GM19438 (cell line): ENCODE data around the gene PRDM1.

Experiments
- ATAC-seq: cut with Tn5 transposase; IDR thresholded peaks from one replicate; pipeline ENCODE4 v1.9.1; 2021; ENCODE audit warnings: low read depth; ENCODE audit not compliant: unreplicated experiment

PRDM1 gene

DNA sequence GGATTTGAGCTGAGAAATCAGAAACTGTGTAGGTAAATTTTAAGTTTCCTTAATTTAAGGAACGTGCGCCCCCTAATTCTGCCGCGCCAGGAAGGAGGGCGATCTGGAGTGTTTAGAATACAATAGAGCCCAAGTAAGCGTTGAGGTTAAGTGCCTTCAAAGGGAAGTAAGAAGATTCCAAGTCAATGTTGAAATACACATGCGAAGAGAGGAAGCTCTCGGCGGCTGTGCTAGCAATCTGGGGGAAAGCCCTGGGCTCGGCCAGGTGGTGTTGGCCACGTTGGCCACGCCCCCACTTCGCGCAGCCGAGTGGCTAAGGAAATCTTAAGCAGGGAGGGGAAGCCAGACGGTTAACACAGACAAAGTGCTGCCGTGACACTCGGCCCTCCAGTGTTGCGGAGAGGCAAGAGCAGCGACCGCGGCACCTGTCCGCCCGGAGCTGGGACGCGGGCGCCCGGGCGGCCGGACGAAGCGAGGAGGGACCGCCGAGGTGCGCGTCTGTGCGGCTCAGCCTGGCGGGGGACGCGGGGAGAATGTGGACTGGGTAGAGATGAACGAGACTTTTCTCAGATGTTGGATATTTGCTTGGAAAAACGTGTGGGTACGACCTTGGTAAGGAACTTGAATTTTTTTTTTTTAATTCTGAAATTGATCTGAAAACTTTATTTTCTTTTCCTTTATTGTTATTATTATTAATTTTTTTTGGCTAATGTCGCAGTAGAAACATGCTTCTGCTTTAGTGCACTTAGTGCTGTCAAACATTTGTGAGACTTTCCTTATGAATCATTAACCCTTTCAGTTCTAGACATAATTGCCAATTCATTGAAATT is at the start of gene PRDM1:
Gene PRDM1 (plus strand): TSS at position 353 of the 830 bp plus-strand sequence. CDS start 218 bp downstream, at position 571.
- ATAC-seq = peak; percentile 67

DNA sequence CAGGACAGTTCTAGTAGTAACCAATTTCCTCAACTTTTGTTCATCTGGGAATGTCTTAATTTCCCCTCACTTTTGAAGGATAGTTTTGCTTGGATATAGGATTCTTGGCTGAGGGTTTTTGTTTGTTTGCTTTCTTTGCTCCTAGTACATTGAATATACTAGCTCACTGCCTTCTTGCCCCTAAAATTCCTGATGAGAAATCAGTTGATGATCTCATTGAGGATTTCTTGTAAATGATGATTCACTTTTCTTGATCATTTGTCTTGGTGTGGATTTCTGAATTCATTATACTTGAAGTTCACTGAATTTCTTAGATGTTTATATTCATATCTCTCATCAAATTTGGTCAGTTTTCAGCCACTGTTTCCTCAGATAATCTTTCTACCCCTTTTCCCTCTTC is 49.1 kb upstream of the PRDM1 start:
- no peak for ATAC-seq

DNA sequence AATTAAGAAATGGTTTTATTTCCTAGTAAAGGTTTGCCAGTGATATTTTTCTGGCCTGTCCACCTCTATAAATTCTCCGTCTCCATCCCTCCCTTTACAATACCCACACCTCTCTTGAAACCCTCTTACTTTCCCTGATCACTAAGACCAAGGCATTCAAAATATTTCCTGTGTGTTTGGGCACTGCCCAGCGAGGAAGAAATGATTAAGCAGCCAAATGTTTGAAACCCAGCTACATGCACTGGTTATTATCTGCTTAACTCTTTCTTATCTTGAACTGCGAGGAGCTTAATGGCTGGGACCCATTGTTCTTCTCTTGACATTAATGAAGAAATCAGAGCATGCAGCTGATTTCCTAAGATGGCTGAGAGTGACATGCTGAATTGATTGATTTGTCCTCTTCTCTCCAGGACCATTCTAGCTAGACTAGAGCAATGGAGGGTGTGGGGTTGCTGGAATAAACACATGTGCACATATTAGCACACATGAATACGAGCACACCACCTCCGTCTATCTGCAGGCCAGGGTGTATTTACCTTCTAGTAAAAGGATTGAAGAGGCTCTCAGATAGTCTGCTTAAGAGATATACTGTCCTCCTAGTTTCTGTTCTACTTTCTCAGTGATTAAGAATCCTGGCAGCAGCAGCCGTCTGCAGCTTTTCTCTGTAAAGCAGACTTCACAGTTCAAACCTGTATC is 46.1 kb upstream of the PRDM1 start:
- ATAC-seq = no peak

GRCh38 chr6:106044151-106044550 is 42.0 kb upstream of the PRDM1 start:
- no peak for ATAC-seq

DNA sequence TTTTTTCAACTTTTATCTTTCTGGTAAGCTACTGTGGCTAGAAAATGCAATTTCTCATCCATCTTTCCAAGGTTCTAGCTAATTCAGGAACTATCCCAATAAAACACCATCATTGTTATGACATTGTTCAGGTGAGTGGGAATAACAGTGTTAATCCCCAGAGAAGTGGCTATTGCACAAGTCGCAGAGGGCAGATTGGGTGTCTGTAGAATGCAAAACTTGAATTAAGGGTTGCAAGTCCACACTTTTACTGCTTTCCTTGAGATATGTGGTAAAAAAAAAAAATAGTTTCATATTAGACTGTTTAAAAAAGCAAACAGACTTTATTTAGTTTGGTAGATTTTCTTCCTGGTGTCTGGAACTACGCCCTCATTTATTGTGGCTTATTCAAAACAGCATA is 41.1 kb upstream of the PRDM1 start:
- ATAC-seq = no peak

DNA sequence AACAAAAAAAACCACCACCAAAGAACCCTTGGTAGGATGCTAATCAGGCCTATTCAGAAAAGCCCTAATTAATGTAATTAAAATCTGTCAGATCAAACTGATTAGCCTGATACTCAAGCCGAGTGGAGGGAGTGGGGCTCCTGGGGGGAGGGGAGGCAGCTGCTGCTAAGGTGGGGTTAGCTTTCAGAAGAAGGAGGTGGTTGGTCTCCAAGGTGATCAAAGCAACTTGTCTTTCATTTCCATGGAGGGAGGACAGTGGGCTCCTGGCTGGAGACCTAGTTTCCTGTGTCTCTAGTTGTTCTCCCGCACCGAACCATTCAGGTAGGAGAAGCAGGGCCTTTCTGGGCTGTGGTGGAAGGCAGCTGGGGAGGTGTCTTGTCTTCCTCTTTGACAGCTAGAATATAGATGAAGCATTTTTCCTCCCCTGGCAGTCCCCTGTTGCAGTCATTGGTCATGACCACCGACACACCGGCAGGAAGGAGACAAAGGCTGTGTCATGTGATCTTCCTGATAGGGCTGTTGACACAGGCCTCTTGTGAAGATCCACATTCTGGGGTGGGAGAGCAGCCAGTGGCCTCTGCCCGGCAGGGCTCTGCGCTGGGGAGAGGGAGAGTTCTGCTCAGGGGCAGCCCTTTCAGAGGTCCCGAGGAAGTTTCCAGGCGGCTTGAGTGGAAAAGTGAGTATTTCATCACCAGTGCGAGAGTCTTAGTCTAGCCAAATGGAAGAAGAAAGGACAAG is 39.9 kb upstream of the PRDM1 start:
- ATAC-seq = no peak

GRCh38 chr6:106046854-106047200 is 39.3 kb upstream of the PRDM1 start:
- ATAC-seq = no peak

GRCh38 chr6:106048336-106048735 is 37.8 kb upstream of the PRDM1 start:
- ATAC-seq = no peak

- ATAC-seq = no peak
Observed at GRCh38 chr6:106050538-106050937, 35.6 kb upstream of the PRDM1 start.

DNA sequence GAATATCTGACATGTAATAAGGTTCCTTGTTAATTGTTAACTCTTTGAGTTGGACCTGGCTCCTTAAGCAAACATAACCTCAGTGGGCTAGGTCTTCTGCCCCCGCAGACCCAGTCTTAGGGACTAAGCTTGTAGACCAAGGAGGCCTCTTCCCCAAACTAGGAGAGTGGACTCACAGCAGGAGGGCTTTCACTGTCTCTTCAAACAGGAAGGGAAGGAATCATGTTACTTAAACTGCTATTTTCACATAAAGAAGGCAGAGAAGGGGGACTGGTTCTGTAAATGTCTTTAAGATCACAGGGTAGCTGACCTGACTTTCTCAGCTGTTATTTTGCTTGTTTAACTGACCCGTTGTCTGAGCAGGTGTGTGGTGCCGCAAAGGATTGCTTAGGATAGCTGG is 34.9 kb upstream of the PRDM1 start:
- ATAC-seq = no peak

DNA sequence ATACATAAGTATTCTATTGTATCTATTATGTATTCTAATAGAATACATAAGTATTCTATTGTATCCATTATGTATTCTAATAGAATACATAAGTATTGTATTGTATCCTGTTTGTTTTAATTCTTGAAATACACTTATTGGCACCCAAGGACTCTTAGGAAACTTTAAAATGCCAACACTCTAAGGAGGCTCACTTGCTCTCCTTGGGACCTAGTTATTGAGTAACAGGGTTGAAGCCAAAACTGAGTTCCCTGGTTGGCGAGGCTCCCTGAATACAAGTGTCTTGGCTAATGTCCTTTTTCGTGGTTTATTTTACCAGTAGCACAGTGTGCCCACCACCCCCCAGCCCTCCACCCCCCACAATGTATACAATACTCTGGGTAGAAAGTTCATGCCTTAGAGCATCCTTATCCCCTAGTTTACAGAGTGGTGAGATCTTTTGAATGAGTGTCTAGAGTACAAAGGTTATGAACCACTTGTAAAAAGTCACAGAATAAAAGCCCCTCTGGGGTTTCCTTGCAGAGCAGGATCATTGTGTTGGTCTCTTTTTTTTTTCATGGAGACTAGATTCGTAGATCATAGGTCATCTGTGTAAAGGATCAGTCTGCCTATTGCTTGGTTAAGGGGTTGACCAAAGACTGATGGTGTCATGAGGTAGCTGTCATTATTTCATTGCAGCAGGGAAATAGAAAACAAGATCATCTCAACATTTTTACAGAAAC is 32.5 kb upstream of the PRDM1 start:
- ATAC-seq = no peak

DNA sequence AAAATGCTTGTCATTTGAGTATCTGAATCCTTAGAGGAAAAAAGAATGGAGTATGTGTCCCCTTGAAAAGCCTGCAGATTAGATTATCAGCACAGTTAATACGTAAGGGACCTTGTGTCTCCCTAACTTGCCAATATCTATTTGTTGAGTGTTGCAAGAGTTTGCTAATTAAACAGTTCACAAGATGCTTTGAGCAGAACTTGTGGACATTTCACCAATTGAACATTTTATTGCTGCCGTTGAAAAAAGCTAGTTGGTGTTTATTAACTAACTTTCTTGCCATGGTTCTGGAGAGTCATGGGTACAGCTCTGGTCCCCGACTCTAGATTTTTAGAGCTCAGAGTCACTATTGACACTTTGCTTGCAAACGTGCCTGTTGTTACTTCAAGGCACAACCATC is 30.6 kb upstream of the PRDM1 start:
- no peak for ATAC-seq

GRCh38 chr6:106056060-106056745 is 29.9 kb upstream of the PRDM1 start:
- no peak for ATAC-seq

DNA sequence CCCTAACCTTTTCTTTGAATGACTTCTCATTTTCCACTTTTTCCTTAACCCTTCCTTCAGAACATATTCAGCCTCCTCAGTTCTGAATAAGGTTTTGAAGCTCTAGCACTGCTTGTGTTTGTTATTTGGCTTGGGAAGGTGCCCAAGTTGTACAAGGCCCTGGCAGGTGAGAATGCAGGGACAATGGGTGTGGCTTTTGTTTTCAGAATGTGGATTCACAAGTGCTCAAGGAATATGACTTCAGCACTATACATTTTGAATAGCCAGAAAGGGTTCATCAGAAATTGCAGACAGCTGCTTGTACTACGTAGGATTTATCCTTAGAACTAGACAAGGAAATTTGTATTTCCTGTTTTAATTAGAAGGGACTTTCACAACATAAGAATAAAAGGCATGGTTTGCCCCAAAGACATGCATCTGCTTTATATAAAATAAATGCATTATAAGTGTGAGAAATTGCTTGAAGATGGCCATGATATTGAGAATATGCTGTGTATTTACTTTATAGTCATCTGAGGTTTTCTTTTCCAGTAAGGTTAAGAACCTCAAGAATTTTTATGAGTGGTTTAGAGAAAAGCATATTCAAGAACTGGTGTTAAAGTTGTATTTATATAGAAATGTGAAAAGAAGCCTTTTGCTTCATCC is 29.3 kb upstream of the PRDM1 start:
- no peak for ATAC-seq

GRCh38 chr6:106059331-106059730 is 26.8 kb upstream of the PRDM1 start:
- no peak for ATAC-seq

- ATAC-seq = no peak
Observed at GRCh38 chr6:106060167-106060566, 26.0 kb upstream of the PRDM1 start.

DNA sequence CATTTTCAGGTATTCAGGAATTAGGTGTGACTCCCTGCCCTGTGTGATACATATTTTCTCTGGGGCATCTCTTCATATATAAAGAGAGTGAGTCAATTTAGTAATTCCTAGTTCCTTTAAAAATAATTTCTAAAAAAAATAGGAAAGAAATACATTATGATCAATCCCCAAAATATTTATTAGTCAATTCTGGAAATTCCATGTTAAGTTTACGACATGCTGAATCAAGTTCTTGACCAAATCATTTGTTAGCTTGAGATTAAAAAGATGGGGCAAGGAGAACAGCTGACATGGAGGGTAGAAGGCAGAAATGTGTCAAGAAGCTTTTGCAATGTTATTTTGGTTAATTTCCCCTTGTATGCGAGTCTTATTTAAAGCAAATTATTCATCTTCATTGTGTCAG is 22.7 kb upstream of the PRDM1 start:
- no peak for ATAC-seq

DNA sequence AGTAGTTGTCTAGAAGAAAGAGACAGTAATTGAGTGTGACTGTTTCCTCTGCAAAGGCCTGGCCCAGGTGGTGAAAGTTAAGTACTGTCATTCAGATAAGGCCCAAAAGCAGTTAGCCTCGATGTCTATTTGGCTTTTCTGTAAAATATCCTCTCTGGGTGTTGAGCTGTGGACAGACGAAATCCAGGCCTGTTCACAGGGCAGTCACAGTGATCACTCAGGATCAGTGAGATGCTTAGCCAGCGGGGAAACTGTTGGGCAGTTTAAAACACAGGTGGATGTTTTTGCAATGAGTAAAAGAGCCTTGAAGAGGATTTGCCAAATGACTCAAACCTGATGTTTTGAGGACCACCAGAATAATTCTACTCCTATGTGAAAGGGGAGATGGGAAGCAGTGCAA is 22.0 kb upstream of the PRDM1 start:
- no peak for ATAC-seq

GRCh38 chr6:106064756-106065155 is 21.4 kb upstream of the PRDM1 start:
- no peak for ATAC-seq

GRCh38 chr6:106066989-106067388 is 19.1 kb upstream of the PRDM1 start:
- no peak for ATAC-seq
